ENCODE data around the gene PTPRN2.
"Not testable (repeated sequence)": the region's sequence is repeated elsewhere in the genome, so short reads cannot be mapped to it uniquely, and the experiment has no call there.

The PTPRN2 gene

DNA sequence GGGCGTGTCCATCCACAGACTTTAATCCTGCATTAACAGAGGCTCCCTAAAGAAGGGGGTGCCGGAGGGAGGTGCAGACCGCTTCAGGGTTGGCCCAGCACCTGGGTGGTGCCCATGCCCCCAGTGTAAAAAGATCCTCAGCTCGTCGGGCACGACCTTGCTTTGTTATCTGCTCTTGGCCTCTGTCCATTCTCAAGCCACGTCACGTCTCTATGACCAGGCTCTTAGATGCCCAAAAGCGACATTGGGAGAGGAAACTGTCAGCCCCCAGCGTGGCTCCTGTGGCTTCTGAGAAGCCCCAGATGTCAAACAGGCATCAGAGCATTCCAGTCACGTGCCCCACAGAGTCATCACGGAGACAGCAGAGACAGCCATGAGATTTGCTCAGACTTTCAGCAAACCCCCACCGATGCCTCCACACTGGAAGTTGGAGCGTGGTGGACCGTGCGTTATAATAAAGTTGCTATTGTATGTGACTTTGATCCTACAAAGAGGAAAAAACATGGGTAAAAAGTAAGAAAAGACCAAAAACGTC, 55.5 kb downstream of the PTPRN2 start:
- no peak for DNase-seq (ENCODE audit: low spot score)

DNA sequence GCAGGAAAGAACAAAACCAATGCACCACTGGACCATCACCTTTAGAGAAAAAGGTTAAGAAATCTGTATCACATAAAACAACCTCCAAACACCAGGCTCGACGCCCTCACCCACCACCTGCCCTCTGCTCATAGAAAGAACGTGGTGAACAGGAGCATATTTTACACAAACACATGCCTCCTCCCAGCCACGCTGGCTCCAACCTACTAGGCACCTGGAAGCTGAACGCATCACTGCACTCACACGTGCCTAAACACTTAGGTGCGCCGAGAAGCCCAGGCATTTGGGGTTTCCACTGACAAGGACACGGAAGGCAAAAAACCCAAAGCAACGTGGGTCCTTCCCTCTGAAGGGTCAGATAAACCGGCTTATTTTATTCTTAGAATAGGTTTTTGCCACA, 56.0 kb downstream of the PTPRN2 start:
- DNase-seq (ENCODE audit: low spot score) = no peak

DNA sequence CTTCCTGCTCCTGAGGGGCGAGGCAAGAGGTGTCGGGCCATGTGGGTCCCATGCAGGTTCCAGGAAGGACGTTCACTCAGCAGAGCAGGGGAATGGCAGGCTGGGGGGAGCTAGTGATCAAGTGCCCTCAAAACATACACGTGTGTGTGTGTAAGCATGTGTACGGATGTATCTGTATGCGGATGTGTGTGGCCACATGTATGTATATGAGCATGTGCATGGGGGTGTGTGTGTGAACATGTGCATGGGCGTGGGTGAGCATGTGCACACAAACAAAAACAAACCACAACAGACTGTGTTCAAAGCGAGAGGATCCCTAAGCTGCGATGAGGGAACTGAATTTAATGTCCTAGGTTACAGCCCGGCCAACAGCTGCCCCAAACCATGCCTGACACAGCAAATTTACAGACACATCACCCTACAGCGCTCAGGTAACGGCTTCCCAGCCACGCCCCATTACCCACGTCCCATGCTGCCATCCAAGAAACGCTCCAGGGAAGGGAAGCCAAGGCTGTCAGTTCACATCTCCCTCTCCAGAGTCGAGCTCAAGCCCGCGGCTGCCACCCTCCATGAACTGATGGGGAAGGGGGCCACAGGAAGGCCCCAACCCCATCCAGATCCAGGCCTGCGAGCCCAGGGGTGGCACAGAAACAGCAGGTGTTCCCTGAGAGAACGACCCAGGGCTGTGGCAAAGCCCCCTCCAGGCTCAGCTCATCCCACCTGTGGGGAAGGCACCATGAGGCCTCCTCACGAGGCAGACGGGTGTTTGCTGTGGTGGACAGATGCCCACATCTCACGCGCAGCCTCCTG, 56.6 kb downstream of the PTPRN2 start:
- DNase-seq (ENCODE audit: low spot score) = no peak

DNA sequence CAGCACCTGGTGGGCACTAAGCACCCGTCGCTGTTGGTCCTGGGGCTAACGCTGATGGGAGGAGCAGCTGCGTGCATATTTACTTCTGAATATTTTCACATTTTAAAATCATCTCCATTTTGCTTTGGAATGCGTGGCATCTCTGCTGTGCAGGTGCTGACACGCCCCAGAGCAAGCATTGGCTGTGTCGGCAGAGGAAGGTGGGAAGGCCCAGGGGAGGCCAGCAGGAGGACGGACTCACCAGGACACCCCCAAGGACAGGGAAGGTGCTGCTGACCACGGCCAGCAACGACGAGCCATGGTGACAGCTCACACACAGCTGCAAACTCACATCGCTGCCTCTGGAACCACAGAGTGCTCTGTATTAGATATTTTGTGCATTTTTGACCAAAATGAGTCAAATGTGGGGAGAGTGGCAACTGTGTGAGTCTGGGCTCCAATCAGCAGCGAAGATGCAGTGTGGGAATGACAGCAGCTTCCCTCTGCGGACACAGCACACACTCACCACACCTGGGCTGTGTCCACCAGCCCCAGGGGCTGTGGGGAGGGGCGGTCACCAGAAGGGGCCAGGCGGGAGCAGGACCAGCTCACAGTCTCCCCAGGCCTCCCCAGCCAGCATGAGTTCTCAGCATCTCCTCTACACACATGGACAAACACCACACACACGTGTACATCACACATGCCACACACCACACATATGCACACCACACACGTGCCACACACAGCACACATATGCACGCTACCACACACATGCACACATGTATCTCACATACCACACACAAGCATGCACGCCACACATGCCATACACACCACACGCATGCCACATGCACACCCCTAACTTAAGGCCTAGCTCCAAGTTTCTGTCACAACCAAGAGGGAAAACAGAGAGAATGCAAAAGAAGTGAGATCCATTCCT, 58.2 kb downstream of the PTPRN2 start:
- DNase-seq (ENCODE audit: low spot score) = no peak

DNA sequence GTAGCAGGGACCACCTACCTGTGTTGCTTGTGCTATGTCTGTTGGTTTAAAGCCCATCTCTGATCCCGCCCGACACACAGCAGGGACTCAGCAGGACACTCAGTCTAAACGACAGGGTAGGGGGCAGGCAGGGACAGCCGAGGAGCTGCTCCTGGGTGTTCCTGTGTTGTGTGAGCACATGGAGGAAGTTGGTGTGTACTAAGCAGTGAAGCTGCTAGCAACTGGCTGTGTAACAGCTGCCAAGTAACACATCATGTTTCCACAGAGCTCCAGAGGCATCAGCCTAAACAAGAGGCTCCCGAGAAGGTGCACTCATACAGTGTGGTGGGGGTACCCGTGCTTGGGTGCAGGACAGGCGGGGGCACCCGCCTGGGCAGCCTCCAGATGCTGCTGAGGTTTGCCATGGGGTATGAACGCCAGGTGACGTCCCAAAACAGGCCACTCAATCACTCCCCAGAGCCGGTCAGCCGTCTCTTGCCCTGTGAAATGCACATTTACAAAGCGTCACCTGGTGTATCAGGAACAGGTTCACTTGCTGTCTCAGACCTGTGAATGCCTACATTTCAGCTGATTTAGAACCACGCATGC, 59.6 kb downstream of the PTPRN2 start:
- DNase-seq (ENCODE audit: low spot score) = no peak

DNA sequence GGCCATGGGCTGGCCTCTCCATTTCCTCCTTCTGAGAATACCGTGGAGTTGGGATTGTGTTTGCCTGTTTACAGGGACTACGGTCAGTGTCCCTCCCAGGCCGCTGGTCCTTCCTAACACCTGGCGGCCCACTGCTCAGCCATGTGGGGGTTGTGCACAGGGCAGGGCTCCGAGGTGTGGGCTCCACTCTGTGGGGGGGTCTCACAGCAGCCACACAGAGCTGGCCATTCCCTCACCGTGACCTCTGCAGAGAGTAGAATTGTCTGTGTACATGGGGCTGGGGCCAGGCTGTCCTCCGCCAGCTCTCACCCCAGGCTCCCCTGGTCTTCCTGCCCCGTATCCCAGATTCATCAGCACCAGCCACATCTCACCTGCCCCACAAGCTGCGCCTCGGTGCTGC, 60.1 kb downstream of the PTPRN2 start:
- DNase-seq (ENCODE audit: low spot score) = no peak

DNA sequence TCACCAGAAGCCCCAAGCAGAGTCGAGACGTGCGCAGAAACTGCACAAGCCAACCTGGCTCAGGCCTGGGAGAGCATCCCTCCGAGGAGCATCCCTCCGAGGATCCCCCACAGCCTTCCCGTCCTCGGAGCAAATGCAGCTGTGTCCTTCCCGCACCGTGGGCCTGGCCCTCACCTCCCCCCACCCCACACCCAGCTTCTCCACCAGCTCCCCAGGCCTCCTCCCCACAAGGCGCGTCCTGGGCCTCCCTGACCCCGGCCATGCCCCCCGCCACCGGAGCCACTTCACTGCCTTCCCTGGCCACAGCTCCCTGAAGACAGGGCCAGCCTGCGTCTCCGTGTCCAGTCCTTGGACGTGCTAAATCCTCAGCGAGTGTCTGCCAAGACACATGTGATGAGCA, 60.6 kb downstream of the PTPRN2 start:
- DNase-seq (ENCODE audit: low spot score) = no peak

DNA sequence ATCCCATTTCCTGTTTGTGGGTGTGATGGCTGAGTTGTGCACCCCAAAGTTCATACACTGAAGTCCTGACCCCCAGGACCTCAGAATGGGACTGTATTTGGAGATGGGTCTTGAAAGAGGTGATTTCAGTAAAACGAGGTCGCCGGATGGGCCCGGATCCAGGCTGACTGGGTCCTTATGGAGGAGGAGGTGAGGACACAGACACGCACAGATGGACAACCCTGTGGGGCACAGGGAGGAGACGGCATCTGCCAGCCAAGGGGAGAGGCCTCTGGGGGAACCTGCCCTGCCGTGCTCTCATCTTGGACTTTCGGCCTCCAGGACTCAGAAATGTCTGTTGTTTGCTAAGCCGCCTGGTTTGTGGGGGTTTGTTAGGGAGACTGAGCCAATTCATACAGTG, 61.1 kb downstream of the PTPRN2 start:
- DNase-seq (ENCODE audit: low spot score) = no peak

DNA sequence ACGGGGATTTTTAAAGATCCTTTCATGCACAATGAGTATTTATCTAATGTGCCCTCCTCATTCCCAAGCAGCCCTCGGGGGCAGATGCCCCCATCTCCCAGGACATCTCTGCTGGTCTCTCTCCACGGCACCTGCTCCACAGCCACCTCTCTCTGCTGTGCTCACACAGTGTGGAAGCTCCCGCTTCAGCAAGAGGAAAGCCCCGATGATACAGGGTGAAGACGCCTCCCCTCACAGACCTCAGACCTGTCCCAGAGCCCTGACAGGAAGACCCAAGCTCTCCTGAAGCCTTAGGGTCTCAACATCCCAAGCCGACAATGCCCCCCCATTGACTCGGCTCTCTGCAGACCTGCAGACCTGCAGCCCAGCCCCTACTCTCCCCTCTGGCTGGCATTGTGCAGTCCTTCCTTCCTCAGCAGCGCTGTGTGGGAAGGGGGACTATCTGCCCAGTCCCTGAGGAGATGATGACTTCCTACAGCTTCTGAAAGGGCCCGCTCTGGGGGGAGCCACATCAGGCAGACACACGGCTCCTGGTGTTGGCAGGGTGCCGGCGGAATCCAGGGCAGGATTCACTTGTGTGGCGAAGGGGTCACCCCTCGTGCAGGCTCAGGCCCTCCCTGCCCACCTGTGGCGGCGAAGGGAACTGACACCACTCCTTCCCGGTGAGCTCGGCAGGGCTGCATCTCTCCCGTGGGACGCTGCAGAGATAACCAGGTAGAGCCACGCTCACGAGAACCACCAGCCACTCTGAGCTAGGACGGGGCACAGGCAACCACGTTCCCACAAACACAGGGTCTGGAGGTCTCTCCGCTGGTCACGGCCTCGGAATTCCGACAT, 61.8 kb downstream of the PTPRN2 start:
- DNase-seq (ENCODE audit: low spot score) = no peak

DNA sequence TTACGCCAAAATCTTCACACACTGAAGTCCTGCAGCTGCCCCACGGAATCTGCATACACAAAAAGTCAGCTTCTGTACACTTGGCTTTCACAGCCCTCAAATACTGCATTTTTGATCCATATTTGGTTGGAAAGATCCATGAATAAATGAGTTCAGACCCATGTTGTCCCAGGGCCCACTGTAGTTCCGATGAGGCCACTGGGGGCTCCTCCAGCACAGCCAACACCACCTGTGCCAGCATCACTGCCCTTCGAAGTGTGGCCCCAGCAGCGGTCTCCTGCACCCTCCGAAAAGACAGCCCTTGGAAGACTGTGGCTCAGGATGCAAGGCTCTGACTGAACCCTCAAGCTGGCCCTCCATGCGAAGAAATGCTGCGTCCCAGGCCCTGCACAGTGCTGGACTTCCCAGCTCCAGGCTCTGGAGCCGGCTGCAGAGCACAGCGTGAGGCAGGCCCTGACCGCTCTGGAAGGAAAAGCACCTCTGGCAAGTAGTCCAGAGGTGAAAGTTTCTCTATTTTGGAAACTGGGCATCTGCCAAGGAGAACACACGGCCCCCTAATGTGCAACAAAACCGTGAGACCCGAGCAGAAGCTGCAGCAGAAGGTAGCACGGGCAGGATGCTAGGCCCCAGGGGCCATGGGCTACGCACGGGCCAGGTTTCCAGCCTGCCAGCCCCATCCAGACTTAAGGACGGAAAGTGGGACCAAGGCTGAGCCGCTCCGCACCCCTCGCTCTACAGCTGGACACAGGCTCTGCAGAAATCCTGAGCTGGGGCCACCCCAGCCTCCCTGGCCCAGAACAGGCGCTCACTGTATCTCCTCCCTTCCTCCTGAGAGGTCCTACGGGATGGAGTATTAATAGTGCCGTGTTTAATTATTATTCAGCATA, 62.6 kb downstream of the PTPRN2 start:
- no peak for DNase-seq (ENCODE audit: low spot score)

DNA sequence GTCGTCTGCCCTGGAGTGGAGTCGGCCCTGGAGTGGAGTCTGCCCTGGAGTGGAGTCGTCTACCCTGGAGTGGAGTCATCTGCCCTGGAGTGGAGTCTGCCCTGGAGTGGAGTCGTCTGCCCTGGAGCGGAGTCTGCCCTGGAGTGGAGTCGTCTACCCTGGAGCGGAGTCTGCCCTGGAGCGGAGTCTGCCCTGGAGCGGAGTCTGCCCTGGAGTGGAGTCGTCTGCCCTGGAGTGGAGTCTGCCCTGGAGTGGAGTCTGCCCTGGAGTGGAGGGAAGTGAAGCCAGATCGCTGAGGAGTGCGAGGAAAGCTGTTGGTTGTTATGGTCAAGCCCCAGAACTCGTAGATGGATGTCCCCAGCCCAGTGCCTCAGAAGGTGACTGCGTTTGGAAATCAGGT, 63.3 kb downstream of the PTPRN2 start:
- DNase-seq (ENCODE audit: low spot score) = not testable (repeated sequence)

DNA sequence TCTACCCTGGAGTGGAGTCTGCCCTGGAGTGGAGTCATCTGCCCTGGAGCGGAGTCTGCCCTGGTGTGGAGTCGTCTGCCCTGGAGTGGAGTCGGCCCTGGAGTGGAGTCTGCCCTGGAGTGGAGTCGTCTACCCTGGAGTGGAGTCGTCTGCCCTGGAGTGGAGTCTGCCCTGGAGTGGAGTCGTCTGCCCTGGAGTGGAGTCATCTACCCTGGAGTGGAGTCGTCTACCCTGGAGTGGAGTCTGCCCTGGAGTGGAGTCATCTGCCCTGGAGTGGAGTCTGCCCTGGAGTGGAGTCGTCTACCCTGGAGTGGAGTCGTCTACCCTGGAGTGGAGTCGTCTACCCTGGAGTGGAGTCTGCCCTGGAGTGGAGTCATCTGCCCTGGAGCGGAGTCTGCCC, 63.7 kb downstream of the PTPRN2 start:
- not testable (repeated sequence) for DNase-seq (ENCODE audit: low spot score)

DNA sequence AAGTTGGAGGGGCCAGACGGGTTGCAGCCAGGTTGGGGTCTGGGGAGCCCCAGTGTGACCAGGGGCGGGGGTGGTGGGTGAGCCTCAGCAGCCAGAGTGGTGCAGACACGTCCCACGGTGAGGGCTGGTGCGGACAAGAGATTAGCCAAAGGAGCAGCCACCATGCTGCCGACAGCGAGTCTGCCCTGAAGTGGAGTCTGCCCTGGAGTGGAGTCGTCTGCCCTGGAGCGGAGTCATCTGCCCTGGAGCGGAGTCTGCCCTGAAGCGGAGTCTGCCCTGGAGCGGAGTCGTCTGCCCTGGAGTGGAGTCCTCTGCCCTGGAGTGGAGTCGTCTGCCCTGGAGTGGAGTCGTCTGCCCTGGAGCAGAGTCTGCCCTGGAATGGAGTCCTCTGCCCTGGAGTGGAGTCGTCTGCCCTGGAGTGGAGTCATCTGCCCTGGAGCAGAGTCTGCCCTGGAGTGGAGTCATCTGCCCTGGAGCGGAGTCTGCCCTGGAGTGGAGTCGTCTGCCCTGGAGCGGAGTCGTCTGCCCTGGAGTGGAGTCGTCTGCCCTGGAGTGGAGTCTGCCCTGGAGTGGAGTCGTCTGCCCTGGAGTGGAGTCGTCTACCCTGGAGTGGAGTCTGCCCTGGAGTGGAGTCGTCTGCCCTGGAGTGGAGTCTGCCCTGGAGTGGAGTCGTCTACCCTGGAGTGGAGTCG, 64.3 kb downstream of the PTPRN2 start:
- not testable (repeated sequence) for DNase-seq (ENCODE audit: low spot score)

DNA sequence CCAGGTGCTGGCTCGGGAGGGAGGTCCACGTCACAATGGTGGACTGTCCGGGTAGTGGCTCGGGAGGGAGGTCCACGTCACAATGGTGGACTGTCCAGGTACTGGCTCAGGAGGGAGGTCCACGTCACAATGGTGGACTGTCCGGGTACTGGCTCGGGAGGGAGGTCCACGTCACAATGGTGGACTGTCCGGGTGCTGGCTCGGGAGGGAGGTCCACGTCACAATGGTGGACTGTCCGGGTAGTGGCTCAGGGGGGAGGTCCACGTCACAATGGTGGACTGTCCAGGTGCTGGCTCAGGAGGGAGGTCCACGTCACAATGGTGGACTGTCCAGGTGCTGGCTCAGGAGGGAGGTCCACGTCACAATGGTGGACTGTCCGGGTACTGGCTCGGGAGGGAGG, 65.8 kb downstream of the PTPRN2 start:
- not testable (repeated sequence) for DNase-seq (ENCODE audit: low spot score)

DNA sequence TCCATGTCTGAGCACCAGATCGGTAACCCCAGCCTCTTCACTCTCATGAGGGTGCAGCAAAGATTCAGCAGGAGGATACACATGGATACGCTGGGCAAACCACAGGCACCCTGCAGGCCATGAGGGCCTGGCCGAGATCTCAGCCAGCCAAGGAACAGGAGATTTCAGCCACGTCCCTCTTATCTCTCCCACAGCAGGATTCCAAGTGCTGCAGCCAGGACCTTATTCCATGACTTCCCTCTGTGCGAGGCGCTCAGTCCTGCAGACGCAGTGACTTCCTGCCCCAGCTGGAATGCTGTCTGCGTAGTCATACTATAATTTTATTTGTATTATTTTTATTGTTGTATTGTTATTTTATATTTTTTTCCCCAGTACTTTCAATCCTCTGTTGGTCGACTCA, 66.8 kb downstream of the PTPRN2 start:
- no peak for DNase-seq (ENCODE audit: low spot score)

DNA sequence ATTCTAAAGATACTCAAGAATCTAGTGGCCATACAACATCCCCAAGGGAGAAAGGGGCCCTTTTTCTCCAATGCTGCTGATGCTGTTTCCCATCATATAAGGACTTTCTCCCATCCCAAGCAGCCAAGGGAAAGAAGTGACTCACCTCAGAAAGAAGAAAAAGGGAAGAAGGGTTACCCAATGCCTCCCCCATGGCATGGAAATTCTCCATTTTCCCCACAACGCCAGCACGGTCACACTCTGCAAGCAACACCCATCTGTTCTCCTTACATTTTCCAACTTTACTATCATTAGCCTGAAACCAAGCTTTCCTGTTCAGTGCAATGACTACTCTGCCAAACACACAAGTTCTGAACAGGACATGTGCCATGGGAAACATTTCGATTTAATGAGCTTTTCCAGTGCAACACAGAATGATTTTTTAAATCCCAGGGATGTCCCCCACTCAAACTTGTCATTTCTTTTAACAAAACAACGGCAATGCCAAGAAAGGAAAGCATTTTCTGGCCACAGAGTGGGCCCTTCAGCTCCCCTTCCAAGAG, 67.9 kb downstream of the PTPRN2 start:
- DNase-seq (ENCODE audit: low spot score) = no peak

DNA sequence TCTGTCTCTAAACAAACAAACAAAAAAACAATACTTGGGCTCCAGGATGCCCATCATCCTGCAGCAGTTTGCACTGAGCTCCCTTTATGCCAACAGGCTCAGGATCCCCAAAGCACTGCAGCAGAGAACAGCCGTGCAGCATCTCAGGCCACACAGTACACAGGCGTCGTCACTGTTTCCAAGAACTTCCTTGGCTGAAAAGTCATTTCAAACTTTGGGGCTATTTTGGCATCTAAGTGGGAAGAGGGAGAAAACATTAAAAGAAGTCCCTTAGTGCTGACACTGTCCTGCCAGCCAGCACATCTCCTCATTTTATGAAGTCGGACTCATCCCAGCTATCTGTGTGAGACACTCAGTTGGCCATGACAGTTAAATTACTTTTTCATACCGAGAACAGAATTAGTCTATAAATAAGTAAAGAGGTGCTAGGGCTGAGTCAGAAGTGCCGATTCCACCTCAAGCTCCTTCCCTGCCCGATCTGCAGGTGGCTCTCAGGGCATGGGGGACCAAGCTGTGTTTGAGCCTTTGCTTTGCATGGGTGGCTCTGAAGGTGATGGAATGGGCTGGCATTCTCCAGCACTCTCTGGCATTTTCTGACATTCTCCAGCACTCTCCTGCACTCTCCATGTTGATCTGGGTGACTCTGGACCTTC, 68.5 kb downstream of the PTPRN2 start:
- DNase-seq (ENCODE audit: low spot score) = no peak

DNA sequence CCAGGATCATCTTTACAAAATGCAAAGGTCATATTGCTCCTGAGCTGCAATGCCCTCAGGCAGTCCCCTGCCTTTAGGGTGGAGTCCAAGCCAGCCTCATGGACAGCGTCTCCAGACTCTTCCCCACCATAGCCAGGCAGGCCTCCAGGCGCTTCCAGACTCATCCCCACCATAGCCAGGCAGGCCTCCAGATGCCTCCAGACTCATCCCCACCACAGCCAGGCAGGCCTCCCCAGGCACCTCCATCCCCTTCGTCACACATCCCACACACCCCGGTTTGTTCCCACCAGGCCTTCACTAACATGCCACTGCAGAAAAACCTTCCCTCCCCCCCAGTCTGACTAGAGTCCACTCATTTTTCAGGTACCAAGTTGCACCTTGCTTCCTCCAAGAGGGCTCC, 70.1 kb downstream of the PTPRN2 start:
- no peak for DNase-seq (ENCODE audit: low spot score)

DNA sequence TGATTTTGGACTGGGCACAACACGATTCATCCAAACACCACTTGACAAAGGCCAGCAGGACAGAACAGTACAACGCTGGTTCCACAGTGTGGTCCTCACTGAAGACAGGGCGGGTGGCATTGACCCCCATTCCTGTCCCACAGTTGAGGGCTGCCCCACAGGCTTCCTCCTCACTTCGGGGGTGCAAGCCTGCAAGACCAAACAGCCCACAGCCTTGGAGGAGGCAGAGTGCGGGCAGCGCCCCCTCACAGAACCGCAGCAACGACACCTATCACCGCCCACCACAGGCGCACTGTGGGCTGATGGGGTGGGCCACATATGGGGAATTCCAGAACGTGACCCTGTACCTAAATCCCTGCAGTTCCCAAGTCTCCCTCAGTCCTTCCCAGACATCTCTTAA, 70.6 kb downstream of the PTPRN2 start:
- DNase-seq (ENCODE audit: low spot score) = no peak
